H1 (cell line): Measurements from ENCODE around the gene PAX7. TPM values are rescaled to one million over a fixed set of nuclear protein-coding genes. Genes with fewer than 3 reads are reported as not detected.

Source experiments
- CTCF ChIA-PET: fragments of 300-600 bp; sonication (Branson Sonifier 250); formaldehyde crosslinking; loops from one replicate; lab custom pipeline; 2021; ENCODE audit not compliant: partially characterized antibody; lab: Charles Lee
- POLR2A ChIA-PET: fragments of 300-600 bp; sonication (Branson Sonifier 250); formaldehyde crosslinking; loops from one replicate; lab custom pipeline; 2021; ENCODE audit warnings: inconsistent platforms; ENCODE audit not compliant: partially characterized antibody; lab: Charles Lee
- DNase-seq, 2 experiments: peaks; one replicate each; pipeline versions ENCODE4 v3.0.0 to v3.0.0-alpha.2; 2010 to 2022; ENCODE audit warnings: low spot score in 2 of 2, low read depth in 1 of 2, mixed read lengths in 1 of 2
- FAIRE-seq: peaks from 2 replicates; lab custom pipeline; 2011; peaks lifted over from hg19 to GRCh38; lab: Jason Lieb, UNC
- H2AFZ ChIP-seq: 2 replicates; pipeline ENCODE4 v1.8.1; 2012; ENCODE audit warnings: low read length, inconsistent platforms
- H2AK5ac ChIP-seq: 2 replicates; pipeline ENCODE4 v1.6.1; 2013; ENCODE audit warnings: low read depth, low read length
- H2BK120ac ChIP-seq: replicated peaks from 2 replicates; pipeline ENCODE3; 2013; ENCODE audit warnings: low read depth, low read length, inconsistent platforms
- H2BK12ac ChIP-seq: 2 replicates; pipeline ENCODE4 v1.6.1; 2013; ENCODE audit warnings: low read depth, low read length
- H2BK15ac ChIP-seq: 2 replicates; pipeline ENCODE4 v1.6.1; 2013; ENCODE audit warnings: low read length
- H2BK20ac ChIP-seq: 2 replicates; pipeline ENCODE4 v1.6.1; 2013; ENCODE audit warnings: low read length
- H2BK5ac ChIP-seq: 2 replicates; pipeline ENCODE4 v1.6.1; 2013; ENCODE audit warnings: low read depth, low read length
- H3K14ac ChIP-seq: 2 replicates; pipeline ENCODE4 v1.6.1; 2013; ENCODE audit warnings: inconsistent platforms; ENCODE audit not compliant: insufficient read length
- H3K18ac ChIP-seq: 2 replicates; pipeline ENCODE4 v1.6.1; 2013; ENCODE audit warnings: low read length; ENCODE audit errors: extremely low read depth
- H3K23ac ChIP-seq: 2 replicates; pipeline ENCODE4 v1.6.1; 2013; ENCODE audit warnings: inconsistent platforms; ENCODE audit not compliant: insufficient read length
- H3K23me2 ChIP-seq: 2 replicates; pipeline ENCODE4 v1.6.1; 2013; ENCODE audit warnings: low read depth, low read length
- H3K27ac ChIP-seq: 2 replicates; pipeline ENCODE4 v1.6.1; 2011; ENCODE audit warnings: low read depth, low read length, inconsistent platforms
- H3K27me3 ChIP-seq, 4 experiments: replicated peaks in 1 of 4; 1 replicate in 1 of 4; 2 replicates in 3 of 4; pipeline versions ENCODE4 v1.6.1 to v1.8.1; 2011 to 2013; ENCODE audit warnings: low read length in 3 of 4, mild to moderate bottlenecking in 3 of 4, inconsistent platforms in 2 of 4, mixed read lengths in 2 of 4, moderate library complexity in 1 of 4; ENCODE audit not compliant: control insufficient read depth in 3 of 4, insufficient read depth in 3 of 4; ENCODE audit errors: extremely low read depth in 1 of 4
- H3K36me3 ChIP-seq, 4 experiments: 2 replicates each; pipeline versions ENCODE4 v1.6.1 to v1.8.1; 2011 to 2013; ENCODE audit warnings: mild to moderate bottlenecking in 4 of 4, low read length in 3 of 4, moderate library complexity in 2 of 4, control low read depth in 1 of 4, inconsistent platforms in 1 of 4; ENCODE audit not compliant: insufficient read depth in 4 of 4, control insufficient read depth in 2 of 4
- H3K4ac ChIP-seq: replicated peaks from 2 replicates; pipeline ENCODE3; 2013; ENCODE audit warnings: low read length, low read depth, mixed read lengths, inconsistent platforms; ENCODE audit not compliant: insufficient read length
- H3K4me1 ChIP-seq, 4 experiments: replicated peaks in 1 of 4; 1 replicate in 1 of 4; 2 replicates in 3 of 4; pipeline versions ENCODE4 v1.6.1 to v1.8.1; 2011 to 2013; ENCODE audit warnings: low read length in 3 of 4, inconsistent platforms in 2 of 4, mixed read lengths in 1 of 4; ENCODE audit not compliant: insufficient read depth in 4 of 4, control insufficient read depth in 3 of 4
- H3K4me2 ChIP-seq, 2 experiments: 2 replicates each; pipeline versions ENCODE4 v1.6.1 to v1.8.1; 2011 to 2013; ENCODE audit warnings: low read depth in 2 of 2, low read length in 2 of 2, control low read depth in 1 of 2, inconsistent platforms in 1 of 2, mild to moderate bottlenecking in 1 of 2; ENCODE audit not compliant: insufficient read depth in 1 of 2
- H3K4me3 ChIP-seq, 4 experiments: fragments of 200-600, 300-600 bp in 1 of 4; sonication (generic), shearing (Covaris generic), sonication (Bioruptor Twin) in 1 of 4; 2 replicates each; pipeline versions ENCODE4 v1.5.1 to v1.8.1; 2011 to 2016; ENCODE audit warnings: low read length in 4 of 4, low read depth in 3 of 4, control low read depth in 2 of 4, inconsistent platforms in 2 of 4, mild to moderate bottlenecking in 2 of 4, mixed read lengths in 1 of 4, moderate library complexity in 1 of 4; ENCODE audit not compliant: insufficient read depth in 2 of 4; ENCODE audit errors: extremely low read depth in 1 of 4
- H3K56ac ChIP-seq: replicated peaks from 2 replicates; pipeline ENCODE3; 2013; ENCODE audit warnings: low read depth, mild to moderate bottlenecking, mixed read lengths, low read length, inconsistent platforms; ENCODE audit not compliant: insufficient read length
- H3K79me1 ChIP-seq: 2 replicates; pipeline ENCODE4 v1.6.1; 2013; ENCODE audit warnings: low read depth, low read length, control low read depth
- H3K79me2 ChIP-seq, 2 experiments: 2 replicates each; pipeline versions ENCODE4 v1.6.1 to v1.8.1; 2012 to 2013; ENCODE audit warnings: low read length in 2 of 2, mild to moderate bottlenecking in 2 of 2, inconsistent platforms in 1 of 2; ENCODE audit not compliant: insufficient read depth in 2 of 2, control insufficient read depth in 1 of 2
- H3K9ac ChIP-seq, 4 experiments: replicated peaks in 1 of 4; 1 replicate in 1 of 4; 2 replicates in 3 of 4; pipeline versions ENCODE4 v1.6.1 to v1.8.1; 2011 to 2013; ENCODE audit warnings: low read depth in 3 of 4, low read length in 3 of 4, control low read depth in 2 of 4, mild to moderate bottlenecking in 2 of 4, moderate library complexity in 2 of 4, inconsistent platforms in 1 of 4; ENCODE audit errors: extremely low read depth in 1 of 4
- H3K9me3 ChIP-seq, 2 experiments: 2 replicates each; pipeline versions ENCODE4 v1.6.1 to v1.8.1; 2012 to 2013; ENCODE audit warnings: mild to moderate bottlenecking in 2 of 2, moderate library complexity in 2 of 2, control low read depth in 1 of 2, inconsistent platforms in 1 of 2, low read depth in 1 of 2, low read length in 1 of 2, mixed read lengths in 1 of 2; ENCODE audit not compliant: insufficient read depth in 2 of 2
- H4K20me1 ChIP-seq, 2 experiments: replicated peaks in 1 of 2; 2 replicates each; pipeline versions ENCODE3 to v1.8.1; 2011 to 2013; ENCODE audit warnings: inconsistent platforms in 2 of 2, low read length in 2 of 2, mild to moderate bottlenecking in 1 of 2; ENCODE audit not compliant: insufficient read depth in 2 of 2, control insufficient read depth in 1 of 2
- H4K5ac ChIP-seq: 2 replicates; pipeline ENCODE4 v1.6.1; 2013; ENCODE audit warnings: low read length, low read depth, mixed read lengths, inconsistent platforms; ENCODE audit not compliant: insufficient read length
- H4K8ac ChIP-seq: 2 replicates; pipeline ENCODE4 v1.8.0; 2013; ENCODE audit warnings: mild to moderate bottlenecking, moderate library complexity, low read length, inconsistent platforms; ENCODE audit not compliant: insufficient read depth; ENCODE audit errors: extremely low read depth
- H4K91ac ChIP-seq: replicated peaks from 2 replicates; pipeline ENCODE3; 2013; ENCODE audit warnings: low read length, mixed read lengths, inconsistent platforms; ENCODE audit not compliant: insufficient read length
- ASH2L ChIP-seq: fragments of 200-600, 300-600 bp; sonication (generic); IDR thresholded peaks from one replicate; pipeline ENCODE4 v1.7.1; 2017; ENCODE audit warnings: low read length
- CREB1 ChIP-seq: IDR thresholded peaks from 2 replicates; pipeline ENCODE4 v1.6.1; 2012; ENCODE audit warnings: inconsistent platforms
- EGR1 ChIP-seq: IDR thresholded peaks from 2 replicates; pipeline ENCODE4 v1.6.1; 2011; ENCODE audit warnings: low read depth, low read length, borderline replicate concordance
- FOSL1 ChIP-seq: IDR thresholded peaks from 2 replicates; pipeline ENCODE4 v1.6.1; 2011; ENCODE audit warnings: mild to moderate bottlenecking, low read depth, low read length, moderate library complexity; ENCODE audit not compliant: insufficient read depth
- HDAC6 ChIP-seq: IDR thresholded peaks from one replicate; pipeline ENCODE4 v1.7.1; 2012; ENCODE audit warnings: low read depth, mild to moderate bottlenecking, inconsistent platforms, low read length, moderate library complexity
- SAP30 ChIP-seq: fragments of 300-600 bp; sonication (generic); IDR thresholded peaks from 2 replicates; pipeline ENCODE4 v1.7.1; 2012; ENCODE audit warnings: low read length, moderate library complexity, mild to moderate bottlenecking, inconsistent platforms; ENCODE audit not compliant: insufficient read depth, insufficient replicate concordance
- SIRT6 ChIP-seq: IDR thresholded peaks from one replicate; pipeline ENCODE4 v1.7.1; 2012; ENCODE audit warnings: low read length, inconsistent platforms
- SP1 ChIP-seq: IDR thresholded peaks from 2 replicates; pipeline ENCODE4 v1.6.1; 2011; ENCODE audit warnings: low read depth, low read length
- SP2 ChIP-seq: IDR thresholded peaks from 2 replicates; pipeline ENCODE4 v1.6.1; 2012; ENCODE audit warnings: mild to moderate bottlenecking, low read length, inconsistent platforms
- SRF ChIP-seq: IDR thresholded peaks from 2 replicates; pipeline ENCODE4 v1.6.1; 2011; ENCODE audit warnings: mild to moderate bottlenecking, low read depth, low read length, moderate library complexity
- SUZ12 ChIP-seq: fragments of 200-600 bp; sonication (generic); IDR thresholded peaks from 2 replicates; pipeline ENCODE4 v1.6.1; 2012; ENCODE audit warnings: mild to moderate bottlenecking, inconsistent platforms, low read length, moderate library complexity, mixed read lengths
- YY1 ChIP-seq: IDR thresholded peaks from 2 replicates; pipeline ENCODE4 v1.6.1; 2011; ENCODE audit warnings: low read depth, mild to moderate bottlenecking, low read length
- WGBS, 2 experiments: shearing (Covaris generic) in 1 of 2; methylation state at CpG; one replicate each; pipeline versions ENCODE4 v1.1.6 to v1.1.7; 2013 to 2015; ENCODE audit warnings: low lambda C conversion rate in 2 of 2, mixed read lengths in 2 of 2, inconsistent platforms in 1 of 2, low coverage in 1 of 2, missing lambda C conversion rate in 1 of 2; ENCODE audit not compliant: insufficient replicate concordance in 2 of 2, insufficient coverage in 1 of 2, insufficient read length in 1 of 2; ENCODE audit errors: extremely low coverage in 1 of 2, missing lambda C conversion rate in 1 of 2; 5-methylcytosine and 5-hydroxymethylcytosine counted together
- polyA plus RNA-seq, 7 experiments: library from polyadenylated mRNA; depleted of rRNA in 3 of 7; stranded (reverse) in 5 of 7; unstranded in 2 of 7; fragments of >200 nt in 5 of 7; fragments of 200-250 nt in 2 of 7; gene quantifications; 1 replicate in 5 of 7; 2 replicates in 1 of 7; 4 replicates in 1 of 7; pipeline versions ENCODE4 v1.2.1 to v1.2.3, GENCODE V29; 2011 to 2013; ENCODE audit warnings: missing spikeins in 2 of 7, mixed read lengths in 2 of 7
- total RNA-seq: library from RNA; stranded (reverse); fragmentation: NEBNext Ultra II Directional; extraction: Animal tissue kit (Norgen Biotek cat#: 25700); gene quantifications from 2 replicates; pipeline ENCODE4 v1.2.1, GENCODE V29; 2021
- TF ChIP-seq, protein P1 (sequence below): IDR thresholded peaks from 2 replicates; pipeline ENCODE4 v1.6.1; 2012; ENCODE audit warnings: inconsistent platforms

Gene PAX7
- total and polyA plus RNA-seq, 2 of the 8 experiments (the other 6 are each of a cell fraction or from before 2014, with no cell fraction given) = not detected

DNA sequence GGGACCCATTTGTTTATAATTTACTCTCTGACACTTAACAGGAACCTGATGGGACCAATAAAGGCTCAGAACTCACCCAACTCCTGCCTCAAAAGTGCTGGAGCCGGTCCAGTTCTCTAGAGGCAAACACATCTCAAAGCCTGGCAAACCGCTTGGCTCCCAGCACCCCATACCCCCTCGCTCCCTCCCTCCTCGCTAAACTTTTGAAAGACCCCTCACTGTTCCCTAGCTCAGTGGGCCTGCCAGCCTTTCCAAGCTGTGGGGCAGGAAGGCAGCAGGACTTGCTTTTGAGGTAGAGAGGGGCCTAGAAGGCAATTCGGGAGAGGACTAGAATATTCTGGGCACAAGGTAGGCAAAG is 40.2 kb downstream of the PAX7 start:
- H3K36me3 ChIP-seq = no peaks in the 10 kb centered on the region
- H3K79me1 ChIP-seq = no peaks in the 10 kb centered on the region
- no peak overlapping the region for H2AFZ ChIP-seq
- no peak overlapping the region for H2BK15ac ChIP-seq
- H3K56ac ChIP-seq = no peak overlapping the region
- H3K9ac ChIP-seq = no peak overlapping the region
- H3K23ac ChIP-seq = no peak overlapping the region
- H3K27ac ChIP-seq = no peak overlapping the region
- TF ChIP-seq, protein P1, sequence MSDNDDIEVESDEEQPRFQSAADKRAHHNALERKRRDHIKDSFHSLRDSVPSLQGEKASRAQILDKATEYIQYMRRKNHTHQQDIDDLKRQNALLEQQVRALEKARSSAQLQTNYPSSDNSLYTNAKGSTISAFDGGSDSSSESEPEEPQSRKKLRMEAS = no peak
- no peak for TF ChIP-seq SP1
- no peak for TF ChIP-seq ASH2L
- TF ChIP-seq SAP30 = no peak
- no peak for TF ChIP-seq HDAC6
- no peak for TF ChIP-seq SIRT6
- no peak for TF ChIP-seq YY1
- TF ChIP-seq SRF = no peak
- no peak for TF ChIP-seq CREB1
- TF ChIP-seq FOSL1 = no peak
- TF ChIP-seq SUZ12 = no peak
- no peak for TF ChIP-seq SP2
- no peak for TF ChIP-seq EGR1
- no peak overlapping the region for H3K14ac ChIP-seq
- no peaks in the 10 kb centered on the region for H3K23me2 ChIP-seq
- no peaks in the 10 kb centered on the region for H3K79me2 ChIP-seq
- H2BK120ac ChIP-seq = no peak overlapping the region
- H4K5ac ChIP-seq = no peak overlapping the region
- H3K4ac ChIP-seq = no peak overlapping the region
- H2BK12ac ChIP-seq = no peak overlapping the region
- WGBS, 2 experiments = 75% methylated on average over 5 of the region's 5 CpGs; no CpG with 5 or more reads in 1 of the 2 experiments
- H2AK5ac ChIP-seq = no peak overlapping the region
- H3K9me3 ChIP-seq = no peaks in the 10 kb centered on the region
- no peak overlapping the region for H3K4me3 ChIP-seq
- no peak overlapping the region for H4K8ac ChIP-seq
- no peak overlapping the region for H2BK5ac ChIP-seq
- H4K91ac ChIP-seq = no peak overlapping the region
- H2BK20ac ChIP-seq = no peak overlapping the region
- FAIRE-seq = no peak
- no peaks in the 10 kb centered on the region for H4K20me1 ChIP-seq
- H3K4me1 ChIP-seq = peaks cover 8 to 21% (median 11%) of the 10 kb centered on the region in 4 experiments
- H3K18ac ChIP-seq = no peak overlapping the region
- DNase-seq = no peak
- ChIA-PET POLR2A (no interaction called here), CTCF (interaction anchor here (1.0 to 3.1 kb wide), 3 partner anchors 13 to 204 kb away, joined by 4 to 8 read pairs (median 7); no protein-coding TSS in a partner anchor)
- peaks cover 0 to 35% (median 25%) of the 10 kb centered on the region in 4 experiments; a peak in 4 of 7 replicates for H3K27me3 ChIP-seq
- no peak overlapping the region for H3K4me2 ChIP-seq
